H7 (cell line): ENCODE data around the gene ZNF451. TPM values are rescaled to one million over a fixed set of nuclear protein-coding genes. Genes with fewer than 3 reads are reported as not detected.

Experiments
- DNase-seq: peaks from one replicate; pipeline ENCODE4 v3.0.0; 2012
- H3K27me3 ChIP-seq: 2 replicates; pipeline ENCODE4 v1.6.0; 2011; ENCODE audit warnings: mild to moderate bottlenecking, low read length; ENCODE audit not compliant: control insufficient read depth, insufficient read depth
- H3K36me3 ChIP-seq: replicated peaks from 2 replicates; pipeline ENCODE4 v1.5.1; 2011; ENCODE audit warnings: low read length; ENCODE audit not compliant: control insufficient read depth, insufficient read depth
- H3K4me3 ChIP-seq: 2 replicates; pipeline ENCODE4 v1.5.1; 2011; ENCODE audit warnings: low read depth, mild to moderate bottlenecking, control low read depth, low read length, moderate library complexity; ENCODE audit not compliant: insufficient read depth
- total RNA-seq: library from RNA; depleted of rRNA; stranded (reverse); fragments of >200 nt; shearing (Covaris generic); gene quantifications from 2 replicates; pipeline ENCODE4 v1.2.3, GENCODE V29; 2014

The ZNF451 gene
- total RNA-seq, 1 experiment from 2014 or later: 31.7 TPM

- Histone ChIP-seq H3K27me3 (no peaks in the 10 kb centered on the region), H3K36me3 (no peaks in the 10 kb centered on the region; the same call in 1 of the 2 replicates), H3K4me3 (no peak overlapping the region)
- no peak for DNase-seq
These were observed 92.0 kb downstream of the ZNF451 start for GRCh38 chr6:57182017-57182432.

DNA sequence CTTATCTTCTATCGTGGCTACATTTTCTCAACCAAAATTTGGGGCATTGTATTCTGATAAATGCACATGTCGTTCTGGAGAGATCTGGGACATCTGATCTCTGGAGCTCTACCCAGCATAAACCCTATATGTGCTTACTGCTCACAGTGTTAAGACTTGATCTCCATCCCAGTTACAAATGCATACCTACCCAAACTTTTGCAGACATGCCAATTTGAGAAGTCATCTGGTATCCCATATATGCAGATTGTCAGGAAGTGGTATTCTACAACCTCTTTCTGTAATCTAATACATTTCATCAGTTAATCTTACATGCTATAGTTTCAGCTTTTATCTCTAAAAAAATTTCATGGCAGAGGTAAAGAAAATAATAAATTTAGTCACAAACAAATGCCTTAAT lies 93.3 kb downstream of the ZNF451 start:
- no peak overlapping the region for H3K4me3 ChIP-seq
- DNase-seq: no peak
- no peaks in the 10 kb centered on the region for H3K27me3 ChIP-seq
- no peaks in the 10 kb centered on the region; the same call in 1 of the 2 replicates for H3K36me3 ChIP-seq

GRCh38 chr6:57190140-57190539 lies 100.2 kb downstream of the ZNF451 start:
- Histone ChIP-seq H3K27me3 (no peaks in the 10 kb centered on the region), H3K36me3 (no peaks in the 10 kb centered on the region), H3K4me3 (no peak overlapping the region)
- no peak for DNase-seq

DNA sequence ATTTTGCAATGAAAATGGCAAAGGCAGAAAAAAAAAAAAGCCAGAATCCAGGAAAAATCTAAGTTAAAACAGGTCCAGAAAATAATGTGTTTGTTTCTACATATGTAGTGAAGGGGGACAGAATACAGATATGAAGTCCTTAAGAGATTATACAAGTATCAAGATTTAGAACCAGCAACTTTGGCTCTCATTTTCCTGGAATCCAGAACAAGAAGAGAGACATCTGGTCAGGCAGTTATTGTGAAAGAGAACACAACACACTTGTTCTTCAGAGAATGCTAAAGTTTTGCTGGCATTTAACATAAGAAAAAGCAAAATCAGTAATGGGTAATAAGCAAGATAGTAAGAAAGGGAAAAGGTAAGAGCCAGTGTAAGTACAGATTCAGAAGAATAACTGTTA lies 103.2 kb downstream of the ZNF451 start:
- no peaks in the 10 kb centered on the region for H3K27me3 ChIP-seq
- H3K4me3 ChIP-seq: no peak overlapping the region
- no peaks in the 10 kb centered on the region for H3K36me3 ChIP-seq
- no peak for DNase-seq

DNA sequence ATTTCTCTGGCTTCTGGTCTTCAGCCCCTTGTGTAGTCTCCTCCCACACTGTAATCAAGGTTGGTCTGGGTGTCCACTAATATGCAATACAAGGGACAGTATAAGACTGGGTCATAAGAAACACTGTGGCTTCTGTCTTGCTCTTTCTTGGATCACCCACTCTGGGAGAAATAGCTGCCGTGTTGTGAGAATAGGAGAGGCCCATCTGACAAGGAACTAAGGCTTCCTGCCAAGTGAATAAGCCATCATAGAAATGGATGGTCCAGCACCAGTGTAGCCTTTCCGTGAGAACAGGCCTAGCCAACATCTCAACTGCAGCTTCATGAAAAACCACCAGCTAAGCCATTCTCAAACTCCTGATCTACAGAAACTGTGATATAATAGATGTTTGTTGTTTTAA lies 105.5 kb downstream of the ZNF451 start:
- no peak overlapping the region for H3K4me3 ChIP-seq
- H3K27me3 ChIP-seq: no peaks in the 10 kb centered on the region
- no peak for DNase-seq
- no peaks in the 10 kb centered on the region for H3K36me3 ChIP-seq

DNA sequence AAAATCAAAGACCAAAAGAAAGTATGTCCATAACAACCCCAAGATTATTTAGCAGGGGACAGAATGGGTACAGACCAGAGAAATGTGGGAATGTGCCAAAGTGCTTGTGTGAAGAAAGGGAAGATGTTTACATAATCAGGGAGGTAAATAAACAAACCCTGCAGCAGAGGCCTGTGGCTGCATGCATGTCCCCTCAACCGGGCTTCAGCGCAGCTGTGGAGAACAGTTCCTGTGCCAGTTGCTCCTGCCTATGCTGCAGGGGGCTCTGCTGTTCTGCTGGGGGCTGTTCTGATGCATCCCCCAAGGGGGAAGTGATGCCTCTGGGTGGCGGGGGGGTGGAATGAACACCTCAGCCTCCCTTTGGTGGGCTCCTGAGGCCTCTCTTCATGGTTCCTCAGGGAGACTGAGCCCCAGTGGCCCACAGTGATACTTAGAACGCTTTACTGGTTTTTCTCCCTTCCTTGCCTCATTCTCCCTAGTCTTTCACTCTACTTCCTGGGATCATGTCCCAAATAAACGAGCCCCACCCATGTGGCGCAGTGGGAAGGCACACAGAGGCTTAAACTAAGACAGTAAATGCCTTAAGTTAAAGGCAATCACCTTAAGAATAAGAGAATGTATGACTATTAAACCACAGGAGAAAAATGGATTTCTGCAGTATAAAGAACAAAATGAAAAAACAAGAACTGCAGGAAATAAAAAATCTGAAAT lies 109.1 kb downstream of the ZNF451 start:
- H3K36me3 ChIP-seq: no peaks in the 10 kb centered on the region
- peak; percentile 21 for DNase-seq
- H3K27me3 ChIP-seq: no peaks in the 10 kb centered on the region
- no peak overlapping the region for H3K4me3 ChIP-seq

DNA sequence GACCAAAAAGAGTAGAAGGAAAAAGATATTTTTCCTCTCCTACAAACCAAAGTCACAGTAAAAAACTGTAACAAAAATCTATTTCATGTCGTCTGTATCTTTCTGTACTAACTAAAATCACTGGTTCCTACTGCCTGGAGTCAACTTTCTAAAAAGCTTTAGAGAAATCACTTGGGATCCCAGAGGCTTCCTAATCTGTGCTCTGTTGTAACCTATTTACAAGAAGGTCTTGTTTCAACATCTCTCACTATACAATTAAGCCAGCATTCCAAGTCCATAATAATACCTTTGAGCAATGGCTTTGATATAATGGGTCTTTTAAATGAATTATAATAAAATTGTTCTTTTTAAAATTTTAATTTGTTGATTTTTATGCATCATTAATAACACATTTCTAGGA lies 111.7 kb downstream of the ZNF451 start:
- H3K4me3 ChIP-seq: no peak overlapping the region

GRCh38 chr6:57205550-57206328 lies 115.8 kb downstream of the ZNF451 start:
- Histone ChIP-seq H3K4me3 (no peak overlapping the region), H3K36me3 (no peaks in the 10 kb centered on the region; the same call in 1 of the 2 replicates), H3K27me3 (no peaks in the 10 kb centered on the region)
- DNase-seq: no peak

More for the DNA sequence above, 111.7 kb downstream of the ZNF451 start:
- H3K36me3 ChIP-seq: no peaks in the 10 kb centered on the region; the same call in 1 of the 2 replicates
- no peak for DNase-seq
- no peaks in the 10 kb centered on the region for H3K27me3 ChIP-seq

GRCh38 chr6:57207141-57207540 lies 117.2 kb downstream of the ZNF451 start:
- H3K36me3 ChIP-seq: no peaks in the 10 kb centered on the region; the same call in 1 of the 2 replicates
- no peak overlapping the region for H3K4me3 ChIP-seq
- no peak for DNase-seq
- no peaks in the 10 kb centered on the region for H3K27me3 ChIP-seq

- Histone ChIP-seq H3K36me3 (no peaks in the 10 kb centered on the region; the same call in 1 of the 2 replicates), H3K27me3 (no peaks in the 10 kb centered on the region), H3K4me3 (no peak overlapping the region)
- DNase-seq: no peak
These were observed 117.9 kb downstream of the ZNF451 start for GRCh38 chr6:57207872-57208271.

GRCh38 chr6:57209030-57209429 lies 119.0 kb downstream of the ZNF451 start:
- no peak for DNase-seq
- no peaks in the 10 kb centered on the region for H3K27me3 ChIP-seq
- H3K4me3 ChIP-seq: no peak overlapping the region
- no peaks in the 10 kb centered on the region; the same call in 1 of the 2 replicates for H3K36me3 ChIP-seq

DNA sequence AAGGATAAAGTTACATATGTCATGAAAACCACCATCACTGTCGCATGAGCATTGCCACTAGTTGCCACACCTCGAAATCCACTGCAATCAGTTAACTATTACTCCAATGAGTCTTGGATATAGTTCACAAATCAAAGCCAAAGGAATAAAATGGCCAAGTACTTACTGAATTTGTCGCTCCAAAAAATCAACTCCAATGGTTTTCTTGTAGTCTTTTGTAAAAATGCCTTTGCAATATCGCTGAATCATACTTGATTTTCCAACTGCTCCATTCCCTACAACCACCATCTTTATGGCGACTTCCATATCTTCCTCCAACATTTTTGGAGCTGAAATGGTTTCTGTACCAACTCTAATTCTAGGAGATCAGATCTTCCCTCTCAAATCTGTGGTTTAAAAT lies 120.1 kb downstream of the ZNF451 start:
- Histone ChIP-seq H3K27me3 (no peaks in the 10 kb centered on the region), H3K4me3 (no peak overlapping the region), H3K36me3 (no peaks in the 10 kb centered on the region; the same call in 1 of the 2 replicates)
- DNase-seq: no peak

- H3K36me3 ChIP-seq: no peaks in the 10 kb centered on the region
- H3K27me3 ChIP-seq: no peaks in the 10 kb centered on the region
- no peak for DNase-seq
- H3K4me3 ChIP-seq: no peak overlapping the region
These were observed 125.3 kb downstream of the ZNF451 start for GRCh38 chr6:57215260-57215659.

GRCh38 chr6:57216235-57217101 lies 126.5 kb downstream of the ZNF451 start:
- Histone ChIP-seq H3K4me3 (no peak overlapping the region), H3K36me3 (no peaks in the 10 kb centered on the region), H3K27me3 (no peaks in the 10 kb centered on the region)
- DNase-seq: no peak
